Measurements from ENCODE around the gene PIGH. TPM values are rescaled to one million over a fixed set of nuclear protein-coding genes. Genes with fewer than 3 reads are reported as not detected.

PIGH gene
- total and polyA plus RNA-seq, 3 donors from 2014 or later: 44.1 to 69.3 (median 45.2) TPM

DNA sequence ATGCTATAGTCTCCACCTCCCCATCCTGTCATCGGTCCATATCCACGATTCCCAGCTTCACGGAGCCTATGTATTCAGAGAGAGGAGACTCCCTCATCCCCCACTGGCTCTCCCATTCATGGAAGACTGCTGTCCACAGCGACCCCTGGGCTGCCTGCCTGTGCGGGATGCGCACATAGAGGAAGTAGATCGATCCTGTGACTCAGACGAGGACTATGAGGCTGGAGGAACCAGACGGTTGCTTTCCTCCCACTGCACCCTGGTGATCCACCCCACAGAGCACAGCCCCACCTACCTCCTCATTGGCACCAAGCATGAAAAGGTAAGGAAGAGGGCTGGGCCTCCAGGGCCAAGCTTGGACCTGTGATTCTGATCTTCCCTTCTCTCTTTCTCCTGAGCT, 24.4 kb downstream of the PIGH start:
- Histone ChIP-seq H3K9me3 (no peaks in the 10 kb centered on the region), H3K4me1 (no peaks in the 10 kb centered on the region), H3K27ac (no peak overlapping the region), H3K27me3 (no peaks in the 10 kb centered on the region), H3K4me3 (no peak overlapping the region), H3K36me3 (ENCODE audit: low read depth, missing control alignments) (no peaks in the 10 kb centered on the region)
- DNase-seq: no peak
- intact Hi-C loops (cut with DNase I; ENCODE audit: low total_unique reads): no loop called here
- TF ChIP-seq POLR2A (IDR thresholded peaks at IDR 0.05): no peak
- TF ChIP-seq, protein P1, sequence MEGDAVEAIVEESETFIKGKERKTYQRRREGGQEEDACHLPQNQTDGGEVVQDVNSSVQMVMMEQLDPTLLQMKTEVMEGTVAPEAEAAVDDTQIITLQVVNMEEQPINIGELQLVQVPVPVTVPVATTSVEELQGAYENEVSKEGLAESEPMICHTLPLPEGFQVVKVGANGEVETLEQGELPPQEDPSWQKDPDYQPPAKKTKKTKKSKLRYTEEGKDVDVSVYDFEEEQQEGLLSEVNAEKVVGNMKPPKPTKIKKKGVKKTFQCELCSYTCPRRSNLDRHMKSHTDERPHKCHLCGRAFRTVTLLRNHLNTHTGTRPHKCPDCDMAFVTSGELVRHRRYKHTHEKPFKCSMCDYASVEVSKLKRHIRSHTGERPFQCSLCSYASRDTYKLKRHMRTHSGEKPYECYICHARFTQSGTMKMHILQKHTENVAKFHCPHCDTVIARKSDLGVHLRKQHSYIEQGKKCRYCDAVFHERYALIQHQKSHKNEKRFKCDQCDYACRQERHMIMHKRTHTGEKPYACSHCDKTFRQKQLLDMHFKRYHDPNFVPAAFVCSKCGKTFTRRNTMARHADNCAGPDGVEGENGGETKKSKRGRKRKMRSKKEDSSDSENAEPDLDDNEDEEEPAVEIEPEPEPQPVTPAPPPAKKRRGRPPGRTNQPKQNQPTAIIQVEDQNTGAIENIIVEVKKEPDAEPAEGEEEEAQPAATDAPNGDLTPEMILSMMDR (IDR thresholded peaks at IDR 0.05): no peak
- WGBS, 2 donors: 81 to 83% methylated on average over 7 to 9 of the region's 9 CpGs

DNA sequence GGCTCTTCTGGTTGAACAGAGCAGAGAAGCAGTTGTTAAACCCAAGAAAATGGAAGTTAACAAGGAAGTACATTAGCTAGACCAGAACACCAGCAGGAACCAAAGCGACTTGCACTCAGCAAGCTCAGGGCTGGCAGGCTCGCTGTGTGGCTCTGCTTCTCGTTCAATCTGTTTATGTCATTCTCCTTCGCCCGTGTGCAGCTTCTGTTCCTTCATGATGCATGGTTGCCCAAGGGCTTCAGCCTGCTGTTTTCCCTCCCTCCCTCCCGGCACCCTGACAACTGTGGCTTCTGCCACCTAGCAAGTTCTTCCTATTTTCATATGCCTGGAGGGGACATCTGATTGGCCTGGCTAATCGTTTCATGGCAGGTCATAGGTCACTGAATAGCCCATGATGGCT, 25.3 kb downstream of the PIGH start:
- TF ChIP-seq POLR2A (IDR thresholded peaks at IDR 0.05): no peak
- TF ChIP-seq, protein P1 (IDR thresholded peaks at IDR 0.05): no peak
- no peaks in the 10 kb centered on the region for H3K36me3 ChIP-seq (ENCODE audit: low read depth, missing control alignments)
- 89 to 96% methylated on average over 7 of the region's 7 CpGs for WGBS, 2 donors
- H3K4me1 ChIP-seq: no peaks in the 10 kb centered on the region
- H3K9me3 ChIP-seq: no peaks in the 10 kb centered on the region
- intact Hi-C loops (cut with DNase I; ENCODE audit: low total_unique reads): no loop called here
- H3K27ac ChIP-seq: no peak overlapping the region
- no peaks in the 10 kb centered on the region for H3K27me3 ChIP-seq
- no peak for DNase-seq
- H3K4me3 ChIP-seq: no peak overlapping the region

DNA sequence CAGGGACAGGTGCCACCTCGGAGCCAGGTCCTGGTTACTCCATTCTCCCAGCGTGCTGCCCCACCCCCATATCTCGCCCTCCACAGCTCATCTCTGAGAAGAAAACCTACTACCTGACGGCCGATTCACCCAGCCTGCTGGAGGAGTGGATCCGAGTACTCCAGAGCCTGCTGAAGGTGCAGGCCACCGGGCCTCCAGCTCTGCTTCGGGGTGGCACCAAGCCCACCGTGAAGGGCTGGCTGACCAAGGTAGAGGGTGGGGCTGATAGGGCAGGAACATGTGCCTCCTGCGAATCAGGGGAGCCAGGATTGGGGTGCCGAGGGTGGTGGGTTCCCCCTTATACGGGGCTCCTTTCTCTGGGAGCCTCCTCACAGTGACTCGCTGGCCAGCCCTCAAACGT, 25.9 kb downstream of the PIGH start:
- H3K36me3 ChIP-seq (ENCODE audit: low read depth, missing control alignments): no peaks in the 10 kb centered on the region
- H3K4me1 ChIP-seq: no peaks in the 10 kb centered on the region
- H3K27me3 ChIP-seq: no peaks in the 10 kb centered on the region
- DNase-seq: no peak
- no peak overlapping the region for H3K27ac ChIP-seq
- TF ChIP-seq POLR2A (IDR thresholded peaks at IDR 0.05): no peak
- TF ChIP-seq, protein P1 (IDR thresholded peaks at IDR 0.05): no peak
- intact Hi-C loops (cut with DNase I; ENCODE audit: low total_unique reads): no loop called here
- 88 to 90% methylated on average over 9 to 14 of the region's 14 CpGs for WGBS, 2 donors
- H3K4me3 ChIP-seq: no peak overlapping the region
- no peaks in the 10 kb centered on the region for H3K9me3 ChIP-seq

DNA sequence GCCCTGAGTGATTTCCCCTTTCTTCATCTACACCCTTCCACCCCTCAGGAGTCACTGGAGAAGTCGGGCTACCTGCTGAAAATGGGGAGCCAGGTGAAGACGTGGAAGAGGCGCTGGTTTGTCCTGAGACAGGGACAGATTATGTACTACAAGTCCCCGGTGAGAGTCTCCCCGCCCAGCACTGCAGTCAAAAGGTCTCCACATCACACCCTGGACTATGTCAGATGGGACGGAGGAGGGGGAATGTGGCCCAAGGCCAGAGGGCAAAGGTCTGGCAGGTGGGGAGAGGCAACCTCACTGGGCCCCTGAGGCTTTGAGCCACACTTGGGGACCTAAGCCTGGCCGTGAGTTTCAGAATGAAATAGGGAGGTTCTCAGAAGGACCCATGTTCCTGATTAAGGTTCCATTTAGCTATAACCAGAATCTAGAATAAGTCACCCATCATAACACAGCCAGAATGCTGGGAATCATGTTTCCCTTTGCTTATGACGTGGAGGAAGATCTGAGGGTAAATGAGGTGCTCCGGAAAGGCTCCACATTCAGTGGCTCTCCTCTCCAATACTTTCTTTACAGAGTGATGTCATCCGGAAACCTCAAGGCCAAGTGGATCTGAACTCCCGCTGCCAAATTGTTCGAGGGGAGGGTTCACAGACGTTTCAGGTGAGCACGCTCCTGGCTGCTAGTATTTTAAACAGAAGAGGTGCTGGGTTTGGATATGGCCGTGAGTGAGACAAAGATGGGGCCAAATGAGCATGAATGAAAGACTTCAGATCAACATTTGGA, 26.6 kb downstream of the PIGH start:
- no peak for DNase-seq
- WGBS, 2 donors: 83 to 84% methylated on average over 14 to 15 of the region's 15 CpGs

More for the DNA sequence above, 26.6 kb downstream of the PIGH start:
- H3K4me3 ChIP-seq: no peak overlapping the region
- H3K4me1 ChIP-seq: no peaks in the 10 kb centered on the region
- no peaks in the 10 kb centered on the region for H3K36me3 ChIP-seq (ENCODE audit: low read depth, missing control alignments)
- intact Hi-C loops (cut with DNase I; ENCODE audit: low total_unique reads): no loop called here
- TF ChIP-seq, protein P1 (IDR thresholded peaks at IDR 0.05): no peak
- TF ChIP-seq POLR2A (IDR thresholded peaks at IDR 0.05): no peak
- H3K9me3 ChIP-seq: no peaks in the 10 kb centered on the region
- H3K27me3 ChIP-seq: no peaks in the 10 kb centered on the region
- H3K27ac ChIP-seq: no peak overlapping the region
